ENCODE measurements around the gene SLC38A2. TPM values are rescaled to one million over a fixed set of nuclear protein-coding genes. Genes with fewer than 3 reads are reported as not detected.

Gene SLC38A2
- total RNA-seq, 2 experiments from 2014 or later, result 70.5 to 93.5 TPM

- Histone ChIP-seq H3K9me3 (ENCODE audit: low read length) (no peaks in the 10 kb centered on the region), H3K79me2 (ENCODE audit: insufficient read depth, low read depth, low read length) (no peaks in the 10 kb centered on the region), H3K4me3 (ENCODE audit: low read depth, low read length, poor library complexity, severe bottlenecking) (no peak overlapping the region), H3K4me2 (ENCODE audit: low read length) (no peak overlapping the region), H3K9me2 (ENCODE audit: insufficient read depth, low read length) (no peaks in the 10 kb centered on the region), H3K4me1 (ENCODE audit: insufficient read depth, low read length, poor library complexity, severe bottlenecking) (peaks cover 8% of the 10 kb centered on the region), H3K36me3 (ENCODE audit: insufficient read depth, low read length) (peaks cover 68% of the 10 kb centered on the region), H2AFZ (ENCODE audit: low read length) (no peak overlapping the region), H4K20me1 (ENCODE audit: insufficient read depth, low read length) (no peaks in the 10 kb centered on the region), H3K27ac (ENCODE audit: low read depth, low read length, poor library complexity, severe bottlenecking) (no peak overlapping the region)
- POLR2A ChIA-PET, result no interaction called here
- no TSS peak for BruUV-seq (replicated peaks)
- CTCF ChIA-PET (ENCODE audit: unreplicated experiment), result no interaction called here
- TF ChIP-seq CTCF (conservative IDR thresholded peaks at IDR 0.05; ENCODE audit: low read length) (no peak), EZH2phosphoT487 (IDR thresholded peaks at IDR 0.05; ENCODE audit: borderline replicate concordance, low read depth, low read length) (no peak)
- intact Hi-C loops (cut with micrococcal nuclease; ENCODE audit: unreplicated experiment), result loop anchor here (10.0 kb wide), 1 partner anchor 295 kb away; no protein-coding TSS in a partner anchor
- no peak for DNase-seq (ENCODE audit: low spot score)
Observed at GRCh38 chr12:46359667-46360280, 12.8 kb downstream of the SLC38A2 start.

- TF ChIP-seq CTCF (conservative IDR thresholded peaks at IDR 0.05; ENCODE audit: low read length) (no peak), EZH2phosphoT487 (IDR thresholded peaks at IDR 0.05; ENCODE audit: borderline replicate concordance, low read depth, low read length) (no peak)
- POLR2A ChIA-PET, result interaction anchor here (0.6 to 0.7 kb wide), 2 partner anchors 58 to 727 kb away, joined by 3 to 8 read pairs; no protein-coding TSS in a partner anchor
- H2AFZ ChIP-seq (ENCODE audit: low read length), result no peak overlapping the region
- no peaks in the 10 kb centered on the region for H3K79me2 ChIP-seq (ENCODE audit: insufficient read depth, low read depth, low read length)
- H4K20me1 ChIP-seq (ENCODE audit: insufficient read depth, low read length), result no peaks in the 10 kb centered on the region
- TSS peak; percentile 28 for BruUV-seq (replicated peaks)
- intact Hi-C loops (cut with micrococcal nuclease; ENCODE audit: unreplicated experiment), result loop anchor here (10.0 kb wide), 1 partner anchor 296 kb away; no protein-coding TSS in a partner anchor
- no peak for DNase-seq (ENCODE audit: low spot score)
- H3K9me3 ChIP-seq (ENCODE audit: low read length), result no peaks in the 10 kb centered on the region
- no peak overlapping the region for H3K27ac ChIP-seq (ENCODE audit: low read depth, low read length, poor library complexity, severe bottlenecking)
- no peak overlapping the region for H3K4me2 ChIP-seq (ENCODE audit: low read length)
- no peak overlapping the region for H3K4me3 ChIP-seq (ENCODE audit: low read depth, low read length, poor library complexity, severe bottlenecking)
- CTCF ChIA-PET (ENCODE audit: unreplicated experiment), result no interaction called here
- no peaks in the 10 kb centered on the region for H3K9me2 ChIP-seq (ENCODE audit: insufficient read depth, low read length)
- H3K4me1 ChIP-seq (ENCODE audit: insufficient read depth, low read length, poor library complexity, severe bottlenecking), result peaks cover 8% of the 10 kb centered on the region
- H3K36me3 ChIP-seq (ENCODE audit: insufficient read depth, low read length), result peaks cover 61% of the 10 kb centered on the region
Observed at GRCh38 chr12:46358791-46359666, 13.5 kb downstream of the SLC38A2 start.
